ENCODE results near the gene DLAT.

GRCh38 chr11:112000703-112001102 is 24.5 kb upstream of the DLAT start:
- no peak for TF ChIP-seq SIN3A (IDR thresholded peaks at IDR 0.05; ENCODE audit: low read depth)
- TF ChIP-seq POLR2A (IDR thresholded peaks at IDR 0.05; ENCODE audit: borderline replicate concordance, extremely low read depth, insufficient read depth, insufficient read length), result no peak
- TF ChIP-seq REST (IDR thresholded peaks at IDR 0.05; ENCODE audit: low read depth), result no peak
- no peak for TF ChIP-seq CTCF (IDR thresholded peaks at IDR 0.05 in 2 of 3, conservative IDR thresholded peaks at IDR 0.05 in 1 of 3; ENCODE audit: borderline replicate concordance in 1 of 3, insufficient read depth in 1 of 3, low read depth in 2 of 3, low read length in 2 of 3)
- no peak for TF ChIP-seq JUND (IDR thresholded peaks at IDR 0.05)
- no peak for TF ChIP-seq YY1 (IDR thresholded peaks at IDR 0.05; ENCODE audit: extremely low read depth, insufficient replicate concordance, low read depth, low read length)
- TF ChIP-seq POLR2AphosphoS5 (IDR thresholded peaks at IDR 0.05; ENCODE audit: low read depth, low read length), result no peak
- no peak for TF ChIP-seq EZH2 (IDR thresholded peaks at IDR 0.05)
- no peak for TF ChIP-seq ELF1 (IDR thresholded peaks at IDR 0.05; ENCODE audit: borderline replicate concordance, low read depth)
- TF ChIP-seq RAD21 (IDR thresholded peaks at IDR 0.05; ENCODE audit: low read depth), result no peak
- no peak for TF ChIP-seq EZH2phosphoT487 (IDR thresholded peaks at IDR 0.05; ENCODE audit: borderline replicate concordance)
- TF ChIP-seq ZNF274 (IDR thresholded peaks at IDR 0.05; ENCODE audit: low read depth, low read length), result no peak

Measured in HCT116 (cell line).